Thyroid gland (tissue), 4 donors: ENCODE data around the gene LILRA2. TPM values are rescaled to one million over a fixed set of nuclear protein-coding genes. Genes with fewer than 3 reads are reported as not detected.

Experiments used
- DNase-seq, 2 donors: peaks; one replicate each; pipeline ENCODE4 v3.0.0-alpha.2; 2019
- H3K27ac ChIP-seq, 3 donors: fragments of 200-600 bp; sonication (generic); 1 replicate in 2 of 3; 2 replicates in 1 of 3; pipeline ENCODE4 v1.5.1; 2016 to 2019; ENCODE audit warnings: mild to moderate bottlenecking in 1 of 3, moderate library complexity in 1 of 3
- H3K27me3 ChIP-seq: fragments of 200-600 bp; sonication (generic); one replicate; pipeline ENCODE4 v1.5.1; 2019
- H3K36me3 ChIP-seq, 2 donors: fragments of 200-600 bp; sonication (generic); one replicate each; pipeline ENCODE4 v1.5.1; 2016 to 2019
- H3K4me1 ChIP-seq, 2 donors: fragments of 200-600 bp; sonication (generic); one replicate each; pipeline ENCODE4 v1.5.1; 2017 to 2019
- H3K4me3 ChIP-seq, 3 donors: fragments of 200-600 bp; sonication (generic); replicated peaks in 1 of 3; 1 replicate in 2 of 3; 2 replicates in 1 of 3; pipeline ENCODE4 v1.5.1; 2016; ENCODE audit warnings: mild to moderate bottlenecking in 1 of 3
- H3K9me3 ChIP-seq: fragments of 200-600 bp; sonication (generic); one replicate; pipeline ENCODE4 v1.5.1; 2017
- CTCF ChIP-seq, 6 experiments: fragments of 200-600 bp in 3 of 6; fragments of 450-650 bp in 3 of 6; sonication (generic) in 3 of 6; IDR thresholded peaks; one replicate each; pipeline ENCODE4 v1.5.1; 2016 to 2019; ENCODE audit warnings: antibody characterized with exemption in 6 of 6, mild to moderate bottlenecking in 2 of 6, inconsistent platforms in 1 of 6, moderate library complexity in 1 of 6
- POLR2A ChIP-seq, 2 donors: fragments of 450-650 bp; IDR thresholded peaks; one replicate each; pipeline ENCODE4 v1.6.1; 2017; ENCODE audit warnings: antibody characterized with exemption in 2 of 2, mild to moderate bottlenecking in 2 of 2, moderate library complexity in 1 of 2
- WGBS, 2 donors: methylation state at CpG; one replicate each; pipeline ENCODE4 v1.1.5; 2017; 5-methylcytosine and 5-hydroxymethylcytosine counted together
- intact Hi-C: fragments of 100-400 bp; cut with DNase I; formaldehyde crosslinking; loops from one replicate; pipeline ENCODE4 v1.15.1; 2023
- total RNA-seq, 4 donors: library from RNA; depleted of rRNA; stranded (reverse); fragments of >200 nt; gene quantifications; one replicate each; pipeline ENCODE4 v1.2.3, GENCODE V29; 2016

Gene LILRA2
- 1 to 10 TPM in 2 of 4 donors, under 1 TPM in 2; 0.24 to 1.4 (median 0.83) TPM for total RNA-seq

GRCh38 chr19:54573330-54573872 is at the start of gene LILRA2:
Gene LILRA2 (plus strand): TSS chr19:54573790. CDS start chr19:54573879, 89 bp downstream.
- 68 to 72% methylated on average over 8 to 10 of the region's 10 CpGs for WGBS, 2 donors
- no peak for DNase-seq
- Histone ChIP-seq H3K27me3 (no peaks in the 10 kb centered on the region), H3K4me1 (no peaks in the 10 kb centered on the region), H3K36me3 (no peaks in the 10 kb centered on the region), H3K27ac (no peak within 1 kb of the TSS), H3K4me3 (no peak within 1 kb of the TSS), H3K9me3 (no peaks in the 10 kb centered on the region)
- intact Hi-C loops: no loop called here
- TF ChIP-seq CTCF (IDR thresholded peaks at IDR 0.05) (no peak), POLR2A (IDR thresholded peaks at IDR 0.05) (no peak)

- no peaks in the 10 kb centered on the region for H3K27me3 ChIP-seq
- TF ChIP-seq CTCF (IDR thresholded peaks at IDR 0.05): no peak
- TF ChIP-seq POLR2A (IDR thresholded peaks at IDR 0.05): no peak
- 80% methylated on average over 5 of the region's 5 CpGs for WGBS, 2 donors
These were observed 48.0 kb upstream of the LILRA2 start for GRCh38 chr19:54525636-54526035.

GRCh38 chr19:54526972-54527371 is 46.6 kb upstream of the LILRA2 start:
- no peaks in the 10 kb centered on the region for H3K27me3 ChIP-seq
- no peak for DNase-seq
- 82 to 93% methylated on average over 26 of the region's 26 CpGs for WGBS, 2 donors
- H3K4me3 ChIP-seq: no peak overlapping the region
- H3K36me3 ChIP-seq: no peaks in the 10 kb centered on the region
- no peak for TF ChIP-seq POLR2A (IDR thresholded peaks at IDR 0.05)
- no peak for TF ChIP-seq CTCF (IDR thresholded peaks at IDR 0.05)
- intact Hi-C loops: no loop called here
- H3K9me3 ChIP-seq: no peaks in the 10 kb centered on the region
- H3K4me1 ChIP-seq: no peaks in the 10 kb centered on the region
- no peak overlapping the region for H3K27ac ChIP-seq

More at GRCh38 chr19:54525636-54526035, 48.0 kb upstream of the LILRA2 start:
- no peaks in the 10 kb centered on the region for H3K36me3 ChIP-seq
- H3K27ac ChIP-seq: no peak overlapping the region
- no peak overlapping the region for H3K4me3 ChIP-seq
- no peaks in the 10 kb centered on the region for H3K9me3 ChIP-seq
- no peak for DNase-seq
- intact Hi-C loops: no loop called here
- no peaks in the 10 kb centered on the region for H3K4me1 ChIP-seq

DNA sequence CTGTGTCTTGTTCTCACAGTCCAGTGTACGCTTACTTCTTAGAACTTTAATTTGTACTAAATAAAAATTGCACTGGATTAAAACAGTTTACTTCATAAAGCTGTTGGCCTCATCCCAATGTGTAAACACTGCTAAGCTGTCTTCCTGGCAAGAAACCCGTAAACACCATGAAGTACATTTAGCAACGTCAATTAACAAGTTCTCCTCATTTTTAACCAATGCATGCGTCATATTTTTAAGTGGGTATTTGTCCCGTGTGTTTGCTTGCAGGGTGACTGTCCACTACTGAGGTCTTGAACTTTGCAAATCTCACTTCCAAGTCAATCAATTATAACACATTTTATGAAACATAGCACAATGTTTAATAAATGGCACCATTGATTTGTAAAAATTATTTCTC is 42.7 kb upstream of the LILRA2 start:
- intact Hi-C loops: no loop called here
- WGBS, 2 donors: 72 to 77% methylated on average over 5 of the region's 5 CpGs
- Histone ChIP-seq H3K9me3 (no peaks in the 10 kb centered on the region), H3K27ac (no peak overlapping the region), H3K36me3 (no peaks in the 10 kb centered on the region), H3K27me3 (no peaks in the 10 kb centered on the region), H3K4me1 (no peaks in the 10 kb centered on the region), H3K4me3 (no peak overlapping the region)
- DNase-seq: no peak
- TF ChIP-seq POLR2A (IDR thresholded peaks at IDR 0.05): no peak
- no peak for TF ChIP-seq CTCF (IDR thresholded peaks at IDR 0.05)

DNA sequence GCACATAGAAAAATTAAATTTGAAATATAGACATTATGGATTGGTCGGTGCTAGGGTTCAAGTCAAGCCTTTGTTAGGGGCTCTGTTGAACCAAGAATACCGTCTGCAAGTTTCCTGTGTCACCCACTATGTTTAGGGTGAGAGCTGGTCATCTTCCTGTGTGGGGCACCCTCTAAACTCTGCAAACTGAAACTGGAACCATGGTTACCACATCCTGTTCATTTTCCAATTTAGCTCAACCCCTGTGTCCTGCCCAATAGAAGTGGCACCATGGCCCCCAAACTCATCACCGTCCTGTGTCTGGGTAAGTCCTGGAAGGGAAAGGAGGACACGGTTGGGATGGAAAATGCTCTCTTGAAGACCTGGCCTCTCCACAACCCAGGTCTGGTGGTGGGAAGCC is 41.1 kb upstream of the LILRA2 start:
- no peak overlapping the region for H3K4me3 ChIP-seq
- intact Hi-C loops: no loop called here
- no peaks in the 10 kb centered on the region for H3K4me1 ChIP-seq
- no peaks in the 10 kb centered on the region for H3K27me3 ChIP-seq
- DNase-seq: no peak
- no peak overlapping the region for H3K27ac ChIP-seq
- H3K36me3 ChIP-seq: no peaks in the 10 kb centered on the region
- H3K9me3 ChIP-seq: no peaks in the 10 kb centered on the region
- TF ChIP-seq POLR2A (IDR thresholded peaks at IDR 0.05): no peak
- TF ChIP-seq CTCF (IDR thresholded peaks at IDR 0.05): no peak
- 69 to 72% methylated on average over 4 of the region's 4 CpGs for WGBS, 2 donors
